Non-pigmented ciliary epithelial cell (primary cell): ENCODE results near the gene GPC1.

Experiments
- DNase-seq: peaks from one replicate; pipeline ENCODE4 v3.0.0-alpha.2; 2010; ENCODE audit warnings: low read depth

The GPC1 gene

DNA sequence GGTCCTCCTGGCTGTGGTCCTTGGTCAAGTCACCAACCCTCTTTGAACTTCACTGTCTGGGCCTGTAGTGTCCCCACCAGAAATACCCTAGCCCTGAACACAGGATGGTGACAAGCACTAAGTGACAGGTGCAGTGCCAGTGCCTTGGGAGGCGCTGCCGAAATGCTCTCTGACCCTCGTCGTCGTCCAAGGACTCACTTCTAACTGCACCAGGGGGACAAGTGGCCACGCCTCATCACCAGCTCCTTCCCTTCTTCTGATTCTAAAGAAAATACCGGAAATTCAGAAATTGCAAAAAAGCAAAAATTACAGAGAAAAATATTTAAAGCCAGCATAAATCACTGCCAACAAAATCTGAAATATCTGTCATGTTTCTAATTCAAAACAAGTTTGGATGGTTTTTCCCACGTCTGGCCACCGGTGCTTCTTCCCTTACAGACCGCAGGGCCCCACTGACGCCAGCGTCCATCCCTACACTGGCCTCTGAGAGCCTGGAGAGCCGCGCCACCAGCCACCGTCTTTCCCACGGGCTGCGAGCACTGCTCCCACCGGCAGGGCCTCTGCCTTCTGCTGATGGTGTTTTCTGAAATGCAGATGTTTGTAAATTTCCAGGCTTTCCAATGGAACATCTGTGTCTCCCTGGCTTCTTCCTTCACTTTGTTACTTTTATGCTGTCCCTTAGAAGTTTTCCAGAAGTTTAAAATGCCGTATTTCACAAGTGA lies 37.4 kb upstream of the GPC1 start:
- no peak for DNase-seq

GRCh38 chr2:240398661-240399267 lies 36.7 kb upstream of the GPC1 start:
- DNase-seq, result no peak

- no peak for DNase-seq
Observed at GRCh38 chr2:240399419-240400324, 35.8 kb upstream of the GPC1 start.

DNA sequence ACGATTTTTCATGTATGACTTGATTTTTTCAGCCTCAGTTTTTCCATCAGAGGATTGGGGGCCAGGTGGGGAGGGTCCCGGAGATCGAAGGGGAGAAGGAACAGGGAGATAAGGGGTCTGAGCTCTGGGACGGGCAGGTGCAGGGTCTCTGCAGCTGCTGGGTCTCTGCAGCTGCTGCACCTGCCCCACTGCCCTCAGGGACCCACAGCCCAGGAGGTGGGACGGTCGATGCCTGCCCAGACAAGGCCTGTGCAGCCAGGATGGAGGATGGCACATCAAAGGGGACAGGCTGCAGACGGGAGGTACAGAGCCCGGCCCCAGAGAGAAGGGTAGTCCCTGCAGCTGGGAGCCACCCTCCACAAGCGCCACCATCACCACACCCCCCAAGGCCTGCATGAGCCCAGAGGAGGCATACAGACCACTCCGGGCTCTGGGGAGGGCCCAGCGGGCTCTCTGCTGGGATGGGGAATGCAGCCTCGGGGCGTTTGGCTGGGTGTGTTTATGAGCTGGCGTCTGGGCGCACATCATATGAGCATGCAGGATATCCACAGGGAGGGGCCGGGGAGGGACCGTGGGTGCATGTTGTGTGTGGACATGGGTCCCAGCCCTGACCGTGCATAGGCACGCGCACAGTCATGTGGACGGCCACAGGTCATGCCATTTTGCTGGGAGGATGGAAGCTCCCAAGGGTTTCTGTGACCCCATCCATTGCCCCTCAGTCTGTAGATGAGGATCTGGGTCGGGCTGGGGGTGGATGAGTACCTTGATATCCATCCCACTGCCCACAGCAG lies 34.9 kb upstream of the GPC1 start:
- no peak for DNase-seq

GRCh38 chr2:240401308-240401707 lies 34.2 kb upstream of the GPC1 start:
- no peak for DNase-seq

DNA sequence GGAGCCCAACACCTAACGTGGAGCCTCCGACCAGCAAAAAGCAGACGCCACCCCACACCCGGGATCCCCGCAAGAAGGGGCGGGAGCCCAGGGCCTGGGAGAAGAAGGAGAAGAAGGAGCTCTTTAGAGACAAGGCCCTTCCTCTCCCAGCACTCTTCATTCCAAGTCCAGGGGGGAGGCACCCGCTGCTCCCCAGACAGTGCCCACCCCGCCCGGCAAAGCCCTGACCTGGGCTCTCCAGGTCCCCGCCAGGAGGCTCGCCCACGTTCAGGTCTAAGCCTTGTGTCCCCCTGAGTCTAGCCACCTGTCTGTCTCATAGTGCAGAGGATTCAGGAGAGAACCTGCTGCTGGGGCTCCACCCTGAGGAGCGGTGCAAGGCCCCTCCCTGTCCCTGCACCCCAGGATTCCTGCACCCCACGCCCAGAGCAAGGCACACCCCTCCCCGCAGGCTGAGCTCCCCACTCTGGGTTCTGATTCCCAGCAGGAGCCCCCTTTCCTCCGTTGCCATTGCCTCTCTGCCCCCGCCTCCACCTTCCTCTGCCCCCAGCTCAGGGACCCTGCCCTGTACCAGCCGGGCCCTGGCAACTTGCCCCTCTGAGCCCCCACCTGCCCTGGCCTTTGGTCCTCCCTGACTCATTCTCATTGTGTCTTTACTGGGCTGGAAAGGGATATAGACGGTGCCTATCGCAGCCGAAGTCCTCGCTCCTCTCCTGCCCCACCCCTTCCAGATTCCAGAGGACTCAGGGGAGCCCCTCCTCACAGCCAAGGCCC lies 33.5 kb upstream of the GPC1 start:
- no peak for DNase-seq

- no peak for DNase-seq
Observed at GRCh38 chr2:240402566-240403272, 32.7 kb upstream of the GPC1 start.

GRCh38 chr2:240403396-240404104 lies 31.9 kb upstream of the GPC1 start:
- no peak for DNase-seq

- DNase-seq, result no peak
Observed at GRCh38 chr2:240404174-240404852, 31.1 kb upstream of the GPC1 start.

DNA sequence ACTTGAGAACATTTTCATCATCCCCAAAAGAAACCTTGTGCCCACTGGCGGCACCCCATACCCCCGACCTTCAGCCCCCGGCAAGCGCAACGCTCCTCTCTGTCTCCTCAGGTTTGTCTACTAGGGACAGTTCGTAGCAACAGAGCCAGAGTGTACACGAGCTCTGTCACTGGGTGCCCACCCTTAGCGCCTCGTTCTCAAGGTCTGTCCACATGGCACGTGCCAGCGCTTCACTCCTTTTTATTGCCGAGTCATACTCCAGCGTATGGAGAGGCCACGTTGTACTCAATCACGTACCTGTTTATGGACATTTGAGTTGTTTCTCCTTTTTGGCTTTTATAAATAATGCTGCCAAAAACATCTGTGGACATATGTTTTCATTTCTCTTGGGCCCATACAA lies 30.3 kb upstream of the GPC1 start:
- no peak for DNase-seq

DNA sequence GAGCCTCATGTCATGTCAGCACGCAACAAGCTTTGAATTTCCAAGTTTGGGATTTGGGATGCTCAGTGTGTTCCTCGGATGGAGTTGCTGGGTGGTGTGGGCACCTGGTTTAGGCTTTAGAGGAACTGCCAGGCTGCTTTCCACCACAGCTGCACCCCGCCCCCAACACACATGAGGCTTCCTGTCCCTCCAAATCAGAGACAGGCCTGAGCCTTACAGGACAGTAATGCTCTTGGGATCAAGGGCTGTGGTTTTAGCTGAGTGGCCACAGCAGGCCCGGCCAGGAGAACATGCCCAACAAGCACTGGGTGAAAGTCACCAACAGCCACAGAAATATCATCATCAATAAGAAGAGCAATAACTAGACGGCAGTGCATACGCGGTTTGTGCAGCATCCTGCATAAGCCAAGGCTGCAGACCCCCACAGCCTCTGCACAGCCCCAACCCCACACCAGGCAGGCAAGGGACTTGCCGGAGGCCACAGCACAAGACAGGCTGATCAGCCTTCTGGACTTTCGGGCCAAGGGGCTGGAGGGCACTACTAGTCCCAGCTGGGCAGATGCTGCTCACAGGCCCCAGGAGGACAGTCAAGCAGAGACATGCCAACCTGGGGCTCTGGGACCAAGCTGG lies 29.7 kb upstream of the GPC1 start:
- no peak for DNase-seq

GRCh38 chr2:240407090-240407489 lies 28.4 kb upstream of the GPC1 start:
- DNase-seq, result no peak

GRCh38 chr2:240410004-240410403 lies 25.5 kb upstream of the GPC1 start:
- no peak for DNase-seq

- DNase-seq, result no peak
Observed at GRCh38 chr2:240410808-240411207, 24.7 kb upstream of the GPC1 start.

- no peak for DNase-seq
Observed at GRCh38 chr2:240411261-240412160, 24.0 kb upstream of the GPC1 start.

- no peak for DNase-seq
Observed at GRCh38 chr2:240412211-240412861, 23.1 kb upstream of the GPC1 start.
